Activated CD4-positive, alpha-beta T cell treated with anti-CD3 and anti-CD28 coated beads, Interleukin-2, Interleukin-4, amounts not matched to agents 100 ng/mL and 50 ng/mL, durations not matched to agents 16 hours and 8 hours (primary cell): ENCODE data around the gene PPP2R3A.
"Not testable (repeated sequence)": the region's sequence is repeated elsewhere in the genome, so short reads cannot be mapped to it uniquely, and the experiment has no call there.

Experiments used
- DNase-seq: peaks from one replicate; pipeline ENCODE4 v3.0.0-alpha.2; 2020; ENCODE audit warnings: low spot score

The PPP2R3A gene

GRCh38 chr3:136083641-136084382 lies 118.3 kb downstream of the PPP2R3A start:
- DNase-seq: not testable (repeated sequence)

DNA sequence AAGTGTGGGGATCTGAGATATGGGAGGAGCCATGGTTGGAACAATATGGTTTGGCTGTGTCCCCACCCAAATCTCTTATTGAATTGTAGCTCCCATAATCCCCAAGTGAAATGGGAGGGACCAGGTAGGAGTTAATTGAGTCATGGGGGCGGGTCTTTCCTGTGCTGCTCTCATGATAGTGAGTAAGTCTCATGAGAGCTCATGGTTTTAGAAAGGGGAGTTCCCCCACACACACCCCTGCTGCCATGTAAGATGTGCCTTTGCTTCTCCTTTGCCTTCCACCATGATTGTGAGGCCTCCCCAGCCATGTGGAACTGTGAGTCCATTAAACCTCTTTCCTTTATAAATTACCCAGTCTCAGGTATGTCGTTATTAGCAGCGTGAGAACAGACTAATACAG lies 119.5 kb downstream of the PPP2R3A start:
- not testable (repeated sequence) for DNase-seq

GRCh38 chr3:136093771-136094170 lies 128.2 kb downstream of the PPP2R3A start:
- DNase-seq: no peak

DNA sequence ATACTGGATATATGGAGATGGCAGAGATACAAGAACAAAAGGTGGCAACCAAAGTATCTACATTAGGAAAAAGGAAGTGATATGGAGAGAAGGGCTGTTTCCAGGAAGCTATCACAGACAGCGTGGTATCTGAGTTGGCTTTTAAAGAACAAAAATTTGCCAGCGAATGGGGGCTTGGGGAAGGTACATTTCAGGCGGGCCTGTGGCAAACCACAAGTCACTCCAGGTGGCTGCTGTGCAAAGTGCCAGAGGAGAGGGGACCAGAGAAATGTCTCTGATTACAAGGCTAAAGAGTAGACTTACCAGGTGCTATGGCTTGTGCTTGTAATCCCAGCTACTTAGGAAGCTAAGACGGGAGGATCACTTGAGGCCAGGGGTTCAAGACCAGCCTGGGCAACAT lies 139.5 kb downstream of the PPP2R3A start:
- no peak for DNase-seq

DNA sequence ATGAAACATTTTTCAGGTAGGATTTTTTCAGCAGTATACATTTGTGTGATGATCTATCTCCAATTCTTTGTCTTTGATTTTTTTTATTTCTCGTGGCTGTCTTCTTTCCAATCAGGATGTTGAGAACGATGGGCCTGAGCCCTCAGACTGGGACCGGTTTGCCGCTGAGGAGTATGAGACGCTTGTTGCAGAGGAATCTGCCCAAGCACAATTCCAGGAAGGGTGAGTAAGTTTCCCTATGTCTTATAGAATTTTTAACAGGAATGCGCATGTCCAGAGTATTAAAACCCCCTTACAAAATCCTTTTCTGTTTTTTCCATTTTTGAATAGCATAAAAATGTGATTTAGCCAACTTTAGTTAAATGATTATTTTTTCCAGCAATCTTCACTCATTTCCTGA lies 140.6 kb downstream of the PPP2R3A start:
- DNase-seq: no peak

DNA sequence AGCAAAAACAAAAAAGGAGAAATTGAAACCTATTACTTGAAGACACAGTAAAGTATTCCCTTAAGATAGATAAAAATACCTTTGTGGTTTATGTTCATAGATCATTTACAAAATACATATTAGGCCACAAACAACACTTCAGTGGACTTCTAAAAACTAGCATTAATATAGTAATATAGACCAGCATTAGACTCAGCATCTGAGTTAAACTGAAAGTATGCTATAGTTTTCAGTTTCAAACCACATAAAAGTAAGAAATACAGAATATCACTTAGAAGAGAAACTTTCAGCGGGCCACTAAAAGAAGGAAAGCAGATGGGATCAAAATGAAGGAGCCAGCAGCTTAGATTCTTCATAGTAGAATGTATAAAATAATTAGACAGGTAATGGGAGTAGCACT lies 144.0 kb downstream of the PPP2R3A start:
- DNase-seq: peak; percentile 27

DNA sequence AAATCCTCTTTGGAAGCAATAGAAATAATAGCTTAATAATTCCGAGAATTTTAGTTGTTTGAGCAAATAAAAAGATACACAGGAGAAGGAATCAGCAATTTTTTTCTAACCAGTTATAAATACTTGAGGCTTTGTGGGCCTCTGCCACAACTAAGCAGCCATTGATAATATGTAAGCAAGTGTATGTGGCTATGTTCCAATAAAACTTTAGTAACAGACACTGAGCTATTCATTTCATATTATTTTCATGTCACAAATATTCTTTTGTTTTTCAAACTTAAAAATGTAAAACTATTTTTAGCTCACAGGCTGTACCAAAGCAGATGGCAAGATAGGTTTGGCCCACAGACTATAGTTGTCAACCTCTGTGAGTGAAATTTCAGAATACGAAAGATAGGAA lies 145.0 kb downstream of the PPP2R3A start:
- no peak for DNase-seq

GRCh38 chr3:136114421-136114820 lies 148.9 kb downstream of the PPP2R3A start:
- DNase-seq: no peak

DNA sequence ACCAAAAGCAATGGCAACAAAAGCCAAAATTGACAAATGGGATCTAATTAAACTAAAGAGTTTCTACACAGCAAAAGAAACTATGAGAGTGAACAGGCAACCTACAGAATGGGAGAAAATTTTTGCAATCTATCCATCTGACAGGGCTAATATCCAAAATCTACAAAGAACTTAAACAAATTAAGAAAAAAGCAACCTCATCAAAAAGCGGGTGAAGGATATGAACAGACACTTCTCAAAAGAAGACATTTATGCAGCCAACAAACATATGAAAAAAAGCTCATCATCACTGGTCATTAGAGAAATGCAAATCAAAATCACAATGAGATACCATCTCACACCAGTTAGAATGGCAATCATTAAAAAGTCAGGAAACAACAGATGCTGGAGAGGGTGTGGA lies 153.8 kb downstream of the PPP2R3A start:
- not testable (repeated sequence) for DNase-seq

- DNase-seq: not testable (repeated sequence)
Observed at GRCh38 chr3:136119783-136120182, 154.3 kb downstream of the PPP2R3A start.

- no peak for DNase-seq
Observed at GRCh38 chr3:136120373-136121348, 155.1 kb downstream of the PPP2R3A start.

GRCh38 chr3:136122006-136122405 lies 156.5 kb downstream of the PPP2R3A start:
- no peak for DNase-seq

GRCh38 chr3:136131647-136132046 lies 166.1 kb downstream of the PPP2R3A start:
- DNase-seq: not testable (repeated sequence)

DNA sequence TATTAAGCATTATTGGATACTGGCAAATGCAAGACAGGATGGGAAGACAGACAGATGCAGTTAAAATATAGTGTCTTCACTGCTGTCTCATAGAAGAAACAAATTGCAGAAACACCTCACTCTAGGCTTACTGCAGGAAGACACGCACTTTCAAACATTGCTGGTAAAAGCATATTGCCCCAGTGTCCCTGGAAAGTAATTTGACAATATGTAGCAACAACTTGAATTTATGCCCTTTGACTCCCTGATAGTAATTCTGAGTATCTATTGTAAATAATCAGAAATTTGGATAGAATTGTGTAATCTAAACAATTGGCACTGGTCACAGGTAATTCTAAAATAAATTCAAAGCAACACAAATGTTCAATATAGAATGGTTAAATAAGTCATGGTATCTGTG lies 168.6 kb downstream of the PPP2R3A start:
- DNase-seq: no peak

DNA sequence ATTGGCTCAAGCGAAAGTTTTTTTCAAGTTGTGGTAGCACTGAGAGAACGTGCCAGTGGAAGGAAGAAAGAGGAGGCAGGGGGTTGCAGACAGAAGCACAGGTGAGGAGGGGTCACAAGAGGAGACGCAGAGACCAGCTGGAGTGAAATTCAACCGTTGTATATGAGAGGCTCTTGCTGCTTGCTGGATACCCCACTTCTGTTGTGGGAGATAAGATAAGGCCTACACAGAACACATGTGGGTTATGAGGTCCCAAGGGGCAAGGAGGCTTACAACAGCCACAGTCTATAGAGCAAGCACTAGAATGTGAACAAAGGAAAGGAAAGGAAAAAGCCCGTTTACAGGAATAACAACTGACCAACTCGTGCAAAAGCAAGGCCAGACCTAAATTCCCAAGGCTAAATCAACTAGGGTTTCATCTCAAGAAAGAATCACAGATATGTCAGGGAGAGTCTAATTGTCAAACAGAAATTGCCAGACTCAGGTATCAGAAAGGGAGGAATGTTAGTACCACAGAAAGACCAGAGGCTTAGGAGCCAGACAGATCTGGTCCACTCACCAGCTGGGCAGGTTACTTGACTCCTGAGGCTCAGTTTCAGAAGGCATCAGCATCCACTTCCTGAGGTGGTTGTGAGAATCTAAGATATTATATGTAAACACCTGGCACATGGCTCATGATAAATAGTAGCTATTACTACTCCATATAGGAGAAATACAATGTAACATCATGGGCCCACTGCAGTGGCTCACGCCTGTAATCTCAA lies 169.7 kb downstream of the PPP2R3A start:
- DNase-seq: peak; percentile 9

DNA sequence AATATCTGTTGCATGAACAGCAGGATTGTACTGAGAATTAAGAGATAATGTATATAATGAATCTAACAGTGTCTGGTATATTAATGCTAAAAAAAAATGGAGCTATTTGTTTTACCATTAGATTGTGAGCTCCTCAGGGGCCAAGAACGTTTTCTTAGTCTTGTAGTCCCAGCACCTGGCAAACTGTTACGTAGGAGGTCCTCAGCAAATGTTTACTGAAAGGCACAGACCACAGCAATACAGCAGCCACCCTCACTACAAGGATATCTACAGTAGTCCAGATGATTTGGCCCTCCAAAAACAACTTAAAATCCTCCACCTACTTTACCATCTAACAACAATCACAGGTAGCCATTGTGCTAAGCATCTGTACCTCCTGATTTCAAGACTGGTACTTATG lies 170.9 kb downstream of the PPP2R3A start:
- no peak for DNase-seq

DNA sequence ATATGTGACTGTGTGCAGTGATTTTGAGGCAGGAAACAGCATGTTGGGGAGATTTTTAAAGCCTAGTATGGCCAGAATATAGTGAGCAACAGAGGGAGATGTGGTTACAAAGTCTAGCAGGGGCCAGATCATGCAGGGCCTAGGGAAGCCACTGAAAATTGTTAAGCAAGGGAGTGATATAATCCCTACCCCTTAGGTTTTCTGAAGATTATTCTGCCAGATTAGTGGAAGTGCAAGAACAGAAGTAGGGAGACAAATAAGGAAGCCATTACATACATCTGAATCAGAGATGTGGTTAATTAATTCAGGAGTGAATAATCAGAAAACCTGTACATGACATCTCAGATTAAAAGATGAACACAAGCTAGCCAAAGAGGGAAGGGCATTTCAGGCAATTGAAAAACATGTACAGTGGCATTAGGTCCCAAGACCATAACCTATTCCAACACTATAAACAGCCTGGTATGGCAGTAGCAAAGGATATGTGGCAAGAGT lies 175.8 kb downstream of the PPP2R3A start:
- no peak for DNase-seq

DNA sequence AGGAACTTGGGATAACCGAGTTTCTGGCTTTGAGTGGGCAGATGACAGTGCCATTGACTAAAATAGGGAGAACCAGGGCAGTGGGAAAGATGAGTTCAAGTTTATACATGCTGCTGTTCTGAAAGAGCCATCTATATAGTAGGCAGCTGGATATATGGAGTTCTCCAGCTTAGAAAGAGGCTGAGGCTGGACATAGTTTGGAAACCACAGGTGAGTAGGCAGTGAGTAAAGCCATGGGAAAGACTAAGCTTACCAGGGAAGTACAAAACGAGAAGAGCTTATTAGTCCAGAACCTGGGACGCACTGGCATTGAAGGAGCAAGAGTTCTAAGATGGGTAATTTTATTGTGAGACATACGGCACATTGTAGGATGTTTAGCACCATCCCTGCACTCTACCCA lies 176.4 kb downstream of the PPP2R3A start:
- no peak for DNase-seq

DNA sequence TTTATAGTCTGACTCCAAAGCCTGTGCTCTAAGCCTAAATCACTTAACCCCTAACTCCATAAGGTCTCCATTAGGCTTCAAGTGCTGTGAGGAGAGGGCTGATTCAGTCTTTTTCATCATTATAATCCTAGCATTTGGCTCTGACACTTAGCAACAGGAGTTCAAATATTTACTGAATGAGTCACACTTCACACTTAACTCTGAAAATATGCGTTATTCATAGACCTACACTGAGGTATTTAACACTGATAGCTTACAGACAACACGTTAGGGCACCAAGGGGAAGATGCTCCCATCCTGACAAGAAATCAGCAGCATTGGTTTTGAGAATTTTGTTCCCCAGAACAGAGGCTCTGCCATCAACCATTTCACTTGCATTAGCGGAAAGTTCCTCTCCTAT lies 177.1 kb downstream of the PPP2R3A start:
- DNase-seq: peak; percentile 29

- DNase-seq: not testable (repeated sequence)
Observed at GRCh38 chr3:136144397-136144796, 178.9 kb downstream of the PPP2R3A start.

- no peak for DNase-seq
Observed at GRCh38 chr3:136146981-136147729, 181.6 kb downstream of the PPP2R3A start.
